GM12875 (cell line): ENCODE data around the gene TMBIM4.
A peak's percentile ranks its signal among the peaks of the same experiment; 100 is the strongest.

Experiments used
- H3K4me3 ChIP-seq: one replicate; pipeline ENCODE4 v1.5.1; 2011; ENCODE audit warnings: low read depth, low read length, control low read depth
- TF ChIP-seq, protein P1 (sequence below): IDR thresholded peaks from 2 replicates; pipeline ENCODE4 v1.5.1; 2011; ENCODE audit warnings: low read depth, mild to moderate bottlenecking, control low read depth, inconsistent platforms, low read length, moderate library complexity, borderline replicate concordance; ENCODE audit not compliant: insufficient read depth

Gene TMBIM4

DNA sequence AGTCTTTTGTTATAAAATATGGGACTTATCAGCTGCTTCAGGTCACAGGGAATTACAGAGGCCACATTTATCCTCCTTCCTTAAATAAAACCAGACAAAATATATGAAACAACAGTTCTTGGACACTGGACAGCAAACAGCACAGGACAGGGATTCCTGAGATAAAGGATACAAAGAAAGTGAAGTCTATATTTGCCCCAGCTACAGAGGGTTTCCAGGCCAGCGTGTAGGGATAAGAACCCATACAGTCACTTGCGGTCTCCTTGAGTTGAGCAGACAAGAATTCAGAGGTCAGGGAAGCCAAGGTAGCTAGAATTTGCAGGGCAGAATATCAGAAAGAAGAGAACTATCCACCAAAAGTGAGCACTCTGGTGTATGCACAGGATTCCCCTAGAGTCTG is 30.5 kb downstream of the TMBIM4 start:
- TF ChIP-seq, protein P1, sequence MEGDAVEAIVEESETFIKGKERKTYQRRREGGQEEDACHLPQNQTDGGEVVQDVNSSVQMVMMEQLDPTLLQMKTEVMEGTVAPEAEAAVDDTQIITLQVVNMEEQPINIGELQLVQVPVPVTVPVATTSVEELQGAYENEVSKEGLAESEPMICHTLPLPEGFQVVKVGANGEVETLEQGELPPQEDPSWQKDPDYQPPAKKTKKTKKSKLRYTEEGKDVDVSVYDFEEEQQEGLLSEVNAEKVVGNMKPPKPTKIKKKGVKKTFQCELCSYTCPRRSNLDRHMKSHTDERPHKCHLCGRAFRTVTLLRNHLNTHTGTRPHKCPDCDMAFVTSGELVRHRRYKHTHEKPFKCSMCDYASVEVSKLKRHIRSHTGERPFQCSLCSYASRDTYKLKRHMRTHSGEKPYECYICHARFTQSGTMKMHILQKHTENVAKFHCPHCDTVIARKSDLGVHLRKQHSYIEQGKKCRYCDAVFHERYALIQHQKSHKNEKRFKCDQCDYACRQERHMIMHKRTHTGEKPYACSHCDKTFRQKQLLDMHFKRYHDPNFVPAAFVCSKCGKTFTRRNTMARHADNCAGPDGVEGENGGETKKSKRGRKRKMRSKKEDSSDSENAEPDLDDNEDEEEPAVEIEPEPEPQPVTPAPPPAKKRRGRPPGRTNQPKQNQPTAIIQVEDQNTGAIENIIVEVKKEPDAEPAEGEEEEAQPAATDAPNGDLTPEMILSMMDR: no peak

DNA sequence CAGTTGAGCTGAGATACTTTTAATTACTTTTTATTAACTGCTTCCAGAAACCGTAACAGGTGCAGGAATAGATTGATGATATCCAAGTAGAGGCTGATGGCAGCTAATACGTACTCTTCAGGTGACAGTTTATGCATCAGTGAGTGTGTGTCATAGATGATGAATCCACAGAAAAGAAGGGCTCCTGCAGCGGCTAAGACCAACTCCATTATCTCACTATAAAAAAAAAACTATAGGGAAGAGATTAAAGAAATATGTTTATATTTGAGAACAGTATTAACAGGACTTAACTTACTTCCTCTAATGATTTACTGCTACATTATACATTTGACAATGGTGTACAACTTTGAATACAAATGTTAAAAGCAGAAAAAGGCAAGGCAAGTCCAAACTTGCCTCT is 31.9 kb downstream of the TMBIM4 start:
- no peak overlapping the region for H3K4me3 ChIP-seq
- TF ChIP-seq, protein P1: no peak

More for the DNA sequence above, 30.5 kb downstream of the TMBIM4 start:
- no peak overlapping the region for H3K4me3 ChIP-seq

DNA sequence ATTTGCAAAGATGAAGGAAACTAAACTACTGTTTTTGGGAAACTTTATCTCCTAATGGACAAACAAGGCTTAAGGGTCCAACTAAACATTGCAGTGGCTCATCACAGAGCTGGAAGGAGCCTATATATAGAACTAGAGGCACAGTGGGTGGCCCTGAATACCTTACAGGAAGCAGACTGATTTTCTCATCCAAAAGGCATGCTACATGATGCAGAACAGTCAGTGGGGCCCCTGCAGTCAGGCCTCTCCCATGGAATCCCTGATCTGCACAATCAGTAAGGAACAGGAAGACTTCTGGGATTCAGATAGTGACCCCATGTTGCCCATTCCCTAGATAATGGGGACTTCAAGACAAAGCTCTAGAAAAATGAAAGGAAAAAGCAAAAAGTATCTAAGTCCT is 37.4 kb downstream of the TMBIM4 start:
- no peak overlapping the region for H3K4me3 ChIP-seq
- TF ChIP-seq, protein P1: no peak

DNA sequence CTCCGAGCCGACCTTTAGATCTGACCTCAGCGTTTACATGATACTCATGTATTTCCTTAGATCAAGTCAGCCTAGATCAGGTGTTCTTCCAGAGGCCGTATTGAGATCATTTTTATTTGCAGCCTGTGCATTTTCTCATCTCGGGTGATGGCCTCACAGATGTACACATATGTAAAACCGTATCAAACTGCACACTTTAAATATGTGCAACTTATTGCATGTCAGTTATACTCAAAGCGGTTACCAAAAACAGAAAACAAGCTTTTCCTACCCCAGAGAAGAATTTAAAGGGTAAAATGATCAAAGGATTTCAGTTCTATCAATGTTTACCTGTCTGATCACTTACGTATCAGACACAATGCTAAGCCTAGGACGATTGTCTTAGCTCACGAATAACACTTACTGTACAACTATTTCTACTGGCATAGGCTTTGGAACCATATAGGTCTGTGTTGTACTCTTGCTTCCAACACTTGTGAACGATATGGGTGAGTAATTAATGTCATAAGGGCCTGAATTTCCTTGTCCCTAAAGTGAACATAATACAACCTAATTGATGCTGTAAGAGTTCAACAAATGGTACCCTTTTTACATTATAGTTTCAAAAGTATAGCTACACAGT is 38.6 kb downstream of the TMBIM4 start:
- H3K4me3 ChIP-seq: peak overlapping the region; percentile 89
- TF ChIP-seq, protein P1: no peak

DNA sequence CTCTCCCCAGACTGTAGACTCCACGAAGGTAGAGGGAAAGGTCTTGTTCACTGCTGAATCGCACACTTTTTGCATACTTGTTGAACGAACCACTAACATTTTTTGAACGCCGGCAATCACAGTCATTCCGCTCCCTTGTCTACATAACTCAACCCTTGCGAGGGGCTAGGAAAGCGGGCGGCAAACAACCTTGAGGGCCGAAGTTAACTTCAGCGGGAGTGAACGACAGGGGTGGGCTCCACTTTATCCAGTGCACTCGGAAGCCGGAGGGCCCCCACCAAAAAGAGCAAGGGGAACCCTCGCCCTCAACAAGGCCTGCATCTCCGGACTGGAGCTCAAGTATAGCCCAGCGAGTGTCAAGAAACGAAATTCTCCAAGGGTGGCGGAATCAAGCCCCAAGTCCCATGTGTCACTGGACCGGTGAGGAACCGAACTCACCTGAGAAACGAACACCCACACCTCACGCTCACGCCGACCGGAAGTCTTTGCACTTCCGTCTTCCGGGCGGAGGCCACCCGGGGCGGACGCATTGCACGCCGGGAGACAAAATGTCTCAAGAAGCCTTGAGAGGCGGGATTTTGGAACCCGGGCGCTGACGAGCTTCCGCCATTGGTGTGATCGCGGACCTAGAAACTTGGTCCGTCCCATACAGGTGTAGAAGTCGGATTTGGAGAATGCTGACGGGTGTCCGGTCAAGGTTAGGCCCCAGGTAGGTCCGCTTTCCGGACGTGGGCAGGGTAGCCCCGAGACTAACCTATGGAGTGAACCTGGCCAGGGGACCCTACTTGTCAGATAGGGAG is 39.3 kb downstream of the TMBIM4 start, which contains the start of gene LLPH:
LLPH (minus strand) TSS at position 484 of the 800 bp plus-strand sequence. CDS start 1,644 bp downstream, outside the sequence.
- TF ChIP-seq, protein P1: no peak
- H3K4me3 ChIP-seq: peak within 1 kb of the TSS; percentile 89

DNA sequence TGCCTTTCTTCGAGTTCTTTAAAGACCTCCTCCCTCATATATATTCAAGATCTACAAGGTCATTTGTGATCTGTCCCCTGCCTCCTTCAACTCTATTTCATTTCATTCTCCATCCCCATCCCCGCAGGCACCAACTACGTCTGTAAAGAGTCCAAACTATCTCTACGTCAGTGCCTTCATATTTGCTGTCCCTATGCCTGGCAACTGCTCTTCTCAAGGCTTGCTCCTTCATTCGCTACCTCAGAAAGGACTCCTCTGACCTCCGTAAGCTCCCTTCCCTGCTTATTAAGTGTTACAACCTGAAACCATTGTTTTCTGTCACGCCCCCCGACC is 39.9 kb downstream of the TMBIM4 start:
- TF ChIP-seq, protein P1: no peak

DNA sequence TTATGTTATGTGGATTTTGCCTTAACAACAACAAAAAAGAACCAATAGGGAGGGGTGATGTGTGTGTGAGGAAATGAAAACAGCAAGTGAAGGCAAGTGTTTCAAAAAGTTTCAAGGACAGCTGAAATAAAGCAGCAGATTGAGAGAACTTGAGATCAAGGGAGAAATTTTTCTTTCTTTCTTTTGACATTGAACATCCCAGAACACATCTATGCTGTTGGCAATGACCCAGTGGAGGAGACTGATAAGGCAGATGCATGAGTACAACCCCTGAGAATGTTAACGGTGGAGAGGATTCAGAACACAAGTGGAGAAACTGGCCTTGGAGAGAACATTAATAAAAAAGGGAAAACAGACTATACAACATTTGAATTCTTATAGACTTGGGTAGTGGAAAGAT is 42.1 kb downstream of the TMBIM4 start:
- no peak overlapping the region for H3K4me3 ChIP-seq
- TF ChIP-seq, protein P1: no peak

More for the DNA sequence above, 39.9 kb downstream of the TMBIM4 start:
- peak overlapping the region; percentile 89 for H3K4me3 ChIP-seq
